Right lobe of liver (tissue), 4 donors: ENCODE measurements around the gene IPO11.

Experiments used
- CTCF ChIP-seq, 4 donors: fragments of 200-600 bp in 3 of 4; fragments of 450-650 bp in 1 of 4; IDR thresholded peaks; one replicate each; pipeline versions ENCODE4 v1.5.1 to v1.8.0; 2016 to 2022; ENCODE audit warnings: antibody characterized with exemption in 4 of 4, mild to moderate bottlenecking in 2 of 4
- POLR2A ChIP-seq: fragments of 450-650 bp; IDR thresholded peaks from one replicate; pipeline ENCODE4 v1.6.1; 2017; ENCODE audit warnings: antibody characterized with exemption, mild to moderate bottlenecking
- donor health status: DM: no; HTN: no; CAD: no.
- donor health status: DM: no; HTN: no; CAD: no.
- donor health status: DM: no; HTN: yes; CAD: no.

DNA sequence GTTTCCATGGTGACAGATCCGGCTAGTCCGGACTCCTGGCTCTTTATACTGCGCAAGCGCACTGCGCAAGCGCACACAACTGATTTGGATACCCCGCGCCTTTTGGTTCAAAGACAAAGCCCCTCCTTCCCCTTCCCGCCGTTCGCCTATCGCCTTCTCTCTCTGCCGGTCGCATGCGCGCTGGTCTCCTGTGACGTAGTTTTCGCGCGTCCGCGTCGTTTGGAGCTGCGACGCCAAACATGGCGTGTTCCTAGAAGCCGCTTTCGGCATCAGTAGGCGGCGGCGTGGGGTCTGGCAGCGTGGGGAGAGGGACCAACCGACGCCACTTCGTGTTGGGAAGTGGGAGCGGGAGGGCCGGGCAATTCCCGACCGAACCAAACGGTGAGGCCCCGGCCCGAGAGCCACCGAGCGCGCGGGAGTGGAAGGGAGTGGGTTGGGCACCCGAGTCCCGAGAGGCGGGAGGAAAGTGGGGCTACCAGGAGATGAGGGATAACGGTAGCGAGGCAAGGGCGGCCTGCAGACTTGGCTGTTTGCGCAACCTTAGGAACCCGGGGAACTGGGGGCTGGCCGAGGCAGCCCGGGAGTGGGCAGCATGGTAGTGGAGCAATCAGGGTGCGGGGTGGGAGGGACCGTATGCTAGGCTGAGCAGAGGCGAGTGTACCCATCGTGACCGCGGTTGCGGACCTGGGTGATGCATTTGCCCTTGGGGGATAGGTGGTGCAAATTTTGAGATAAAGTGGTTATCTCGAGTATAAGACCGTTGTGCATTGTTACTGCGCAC is at the start of gene IPO11:
- TF ChIP-seq CTCF (IDR thresholded peaks at IDR 0.05) (no peak), POLR2A (no peak)
